Endothelial cell of umbilical vein (primary cell): ENCODE measurements around the gene UNKL. TPM values are rescaled to one million over a fixed set of nuclear protein-coding genes. Genes with fewer than 3 reads are reported as not detected.

Experiments
- BruUV-seq: library from RNA; stranded (reverse); fragments of 400-500 nt; replicated peaks from 2 replicates; lab custom pipeline; 2021; lab: Mats Ljungman, UMichigan
- CTCF ChIA-PET: fragments of 300-600, 350-600 bp; sonication (Branson Sonifier 250); formaldehyde crosslinking; loops from one replicate; lab custom pipeline; 2021; ENCODE audit warnings: antibody characterized with exemption, inconsistent platforms; lab: Charles Lee
- POLR2A ChIA-PET: fragments of 300-600, 350-600 bp; sonication (Branson Sonifier 250); formaldehyde crosslinking; loops from one replicate; lab custom pipeline; 2021; ENCODE audit warnings: antibody characterized with exemption, inconsistent platforms; lab: Charles Lee
- DNase-seq: peaks from one replicate; pipeline ENCODE4 v3.0.0-alpha.2; 2011; ENCODE audit warnings: low read depth, low spot score
- FAIRE-seq: peaks from 2 replicates; lab custom pipeline; 2011; peaks lifted over from hg19 to GRCh38; lab: Jason Lieb, UNC
- H2AFZ ChIP-seq: 2 replicates; pipeline ENCODE4 v1.6.0; 2012; ENCODE audit warnings: low read depth, low read length, control low read depth, inconsistent platforms
- H3K27ac ChIP-seq: 2 replicates; pipeline ENCODE4 v1.5.1; 2011; ENCODE audit warnings: low read depth, mild to moderate bottlenecking, control low read depth, low read length, moderate library complexity; ENCODE audit not compliant: insufficient read depth
- H3K27me3 ChIP-seq, 2 experiments: 2 replicates each; pipeline versions ENCODE4 v1.6.0 to v1.6.1; 2011; ENCODE audit warnings: low read length in 2 of 2, mixed read lengths in 1 of 2; ENCODE audit not compliant: control insufficient read depth in 2 of 2, insufficient read depth in 2 of 2
- H3K36me3 ChIP-seq, 2 experiments: 2 replicates in 1 of 2; 3 replicates in 1 of 2; pipeline ENCODE4 v1.5.1; 2011; ENCODE audit warnings: low read length in 2 of 2, mild to moderate bottlenecking in 1 of 2, moderate library complexity in 1 of 2; ENCODE audit not compliant: control insufficient read depth in 2 of 2, insufficient read depth in 2 of 2; ENCODE audit errors: extremely low read depth in 1 of 2
- H3K4me1 ChIP-seq: 3 replicates; pipeline ENCODE4 v1.5.1; 2011; ENCODE audit warnings: mild to moderate bottlenecking, low read length; ENCODE audit not compliant: control insufficient read depth, insufficient read depth; ENCODE audit errors: extremely low read depth
- H3K4me2 ChIP-seq: 2 replicates; pipeline ENCODE4 v1.6.1; 2011; ENCODE audit warnings: low read length, control low read depth, mixed read lengths; ENCODE audit not compliant: insufficient read depth
- H3K4me3 ChIP-seq, 3 experiments: fragments of 200-600 bp in 1 of 3; sonication (generic), shearing (Covaris generic) in 1 of 3; replicated peaks in 1 of 3; 2 replicates each; pipeline ENCODE4 v1.5.1; 2011 to 2016; ENCODE audit warnings: control low read depth in 3 of 3, low read length in 3 of 3, mild to moderate bottlenecking in 2 of 3, inconsistent platforms in 1 of 3, low read depth in 1 of 3, moderate library complexity in 1 of 3; ENCODE audit not compliant: insufficient read depth in 1 of 3
- H3K79me2 ChIP-seq: 2 replicates; pipeline ENCODE4 v1.6.0; 2012; ENCODE audit warnings: low read length, inconsistent platforms; ENCODE audit not compliant: control insufficient read depth, insufficient read depth
- H3K9ac ChIP-seq: replicated peaks from 2 replicates; pipeline ENCODE3; 2011; ENCODE audit warnings: low read length, control low read depth; ENCODE audit not compliant: insufficient read depth; ENCODE audit errors: extremely low read depth
- H3K9me1 ChIP-seq: replicated peaks from 3 replicates; pipeline ENCODE4 v1.6.0; 2011; ENCODE audit warnings: mild to moderate bottlenecking, low read length; ENCODE audit not compliant: control insufficient read depth, insufficient read depth; ENCODE audit errors: extremely low read depth
- H3K9me3 ChIP-seq: replicated peaks from 2 replicates; pipeline ENCODE4 v1.5.1; 2012; ENCODE audit warnings: low read length, inconsistent platforms; ENCODE audit not compliant: control insufficient read depth, insufficient read depth
- H4K20me1 ChIP-seq: replicated peaks from 2 replicates; pipeline ENCODE3; 2011; ENCODE audit warnings: mild to moderate bottlenecking, low read length; ENCODE audit not compliant: control insufficient read depth, insufficient read depth; ENCODE audit errors: extremely low read depth
- EZH2 ChIP-seq: IDR thresholded peaks from 2 replicates; pipeline ENCODE4 v1.6.1; 2012; ENCODE audit warnings: borderline replicate concordance, low read depth, mild to moderate bottlenecking, moderate library complexity, low read length, inconsistent platforms; ENCODE audit not compliant: severe bottlenecking
- FOS ChIP-seq: IDR thresholded peaks from 2 replicates; pipeline ENCODE4 v1.6.1; 2011; ENCODE audit warnings: mild to moderate bottlenecking, low read length, moderate library complexity, borderline replicate concordance; ENCODE audit not compliant: insufficient read depth
- GATA2 ChIP-seq: IDR thresholded peaks from 2 replicates; pipeline ENCODE4 v1.7.0; 2011; ENCODE audit warnings: low read depth, mild to moderate bottlenecking, moderate library complexity, mixed read lengths, low read length; ENCODE audit not compliant: insufficient read length, insufficient read depth
- JUN ChIP-seq: IDR thresholded peaks from 2 replicates; pipeline ENCODE4 v1.6.1; 2011; ENCODE audit warnings: borderline replicate concordance, low read depth; ENCODE audit not compliant: insufficient read length, insufficient read depth
- MYC ChIP-seq: IDR thresholded peaks from one replicate; pipeline ENCODE4 v1.6.1; 2011; ENCODE audit warnings: mild to moderate bottlenecking, low read depth, low read length
- POLR2A ChIP-seq: IDR thresholded peaks from 2 replicates; pipeline ENCODE4 v1.6.1; 2012; ENCODE audit warnings: low read depth, mild to moderate bottlenecking, control low read depth, low read length
- POLR2AphosphoS5 ChIP-seq: IDR thresholded peaks from 2 replicates; pipeline ENCODE4 v1.6.1; 2012; ENCODE audit warnings: low read depth, mild to moderate bottlenecking, control low read depth, low read length, moderate library complexity; ENCODE audit not compliant: insufficient read depth
- dilution Hi-C: fragments of 300-500 bp; cut with MboI; formaldehyde crosslinking; loops from one replicate; pipeline ENCODE4 v1.15.0; 2019; ENCODE audit warnings: low sequenced_read_pairs; ENCODE audit not compliant: extremely low pct_ligation_motif_present
- intact Hi-C: fragments of 100-400 bp; cut with micrococcal nuclease; formaldehyde crosslinking; loops from one replicate; pipeline ENCODE4 v1.10.0; 2022
- polyA plus RNA-seq, 4 experiments: library from polyadenylated mRNA; depleted of rRNA in 3 of 4; stranded (reverse) in 3 of 4; unstranded in 1 of 4; fragments of >200 nt; gene quantifications; 2 replicates each; pipeline versions ENCODE4 v1.2.1 to v1.2.3, GENCODE V29; 2011 to 2012; ENCODE audit warnings: missing spikeins in 1 of 4
- total RNA-seq: library from RNA; stranded (reverse); gene quantifications from 2 replicates; pipeline ENCODE4 v1.2.3, GENCODE V29; 2021
- TF ChIP-seq, protein P1 (sequence below), 2 donors: IDR thresholded peaks; 1 replicate in 1 of 2; 2 replicates in 1 of 2; pipeline ENCODE4 v1.5.1; 2011; ENCODE audit warnings: low read length in 2 of 2, mild to moderate bottlenecking in 2 of 2, moderate library complexity in 2 of 2, control low read depth in 1 of 2, inconsistent platforms in 1 of 2, low read depth in 1 of 2; ENCODE audit not compliant: insufficient read depth in 1 of 2; ENCODE audit errors: extremely low read depth in 1 of 2
- TF ChIP-seq, protein P2 (sequence below): IDR thresholded peaks from 2 replicates; pipeline ENCODE4 v1.6.1; 2011; ENCODE audit not compliant: insufficient read depth, insufficient read length

UNKL gene
- total and polyA plus RNA-seq, 2 donors (not counting 3 experiments of a cell fraction or from before 2014, with no cell fraction given) = 17.1 to 32.8 TPM

DNA sequence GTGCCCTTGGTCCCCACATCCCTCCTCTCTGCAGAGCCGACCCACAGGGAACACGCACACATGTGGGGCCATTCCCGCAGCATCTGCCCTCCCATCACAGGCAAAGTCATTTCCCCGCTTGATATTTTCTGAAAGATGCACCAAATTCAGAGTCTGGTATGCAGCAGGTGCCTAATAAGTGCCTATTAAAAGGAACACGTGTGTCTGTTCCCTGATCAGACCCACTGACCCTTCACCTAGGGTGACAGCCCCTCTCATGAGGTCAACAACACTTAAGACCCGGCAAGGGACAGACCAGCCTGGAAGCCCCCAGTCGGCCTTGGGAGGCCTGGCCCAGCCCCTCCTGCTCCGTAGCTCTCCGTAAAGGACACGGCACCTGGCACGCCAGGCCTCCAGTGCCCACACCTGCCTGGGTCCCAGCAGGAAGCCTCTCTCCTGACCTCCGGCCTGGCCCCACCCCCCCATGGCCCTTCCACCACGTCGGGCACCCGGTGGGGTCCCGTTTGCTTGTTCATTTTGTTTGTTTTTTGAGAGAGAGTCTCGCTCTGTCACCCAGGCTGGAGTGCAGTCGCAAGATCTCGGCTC lies 20.0 kb downstream of the UNKL start:
- CTCF ChIA-PET = no interaction called here
- BruUV-seq = no TSS peak

More for the DNA sequence above, 20.0 kb downstream of the UNKL start:
- intact Hi-C loops = no loop called here
- Histone ChIP-seq H3K27ac (no peak overlapping the region), H2AFZ (no peak overlapping the region), H3K36me3 (peaks cover 0 to 30% of the 10 kb centered on the region in 2 experiments), H4K20me1 (no peaks in the 10 kb centered on the region), H3K27me3 (no peaks in the 10 kb centered on the region), H3K4me2 (no peak overlapping the region), H3K9me1 (no peaks in the 10 kb centered on the region), H3K9ac (no peak overlapping the region), H3K79me2 (no peaks in the 10 kb centered on the region), H3K4me3 (no peak overlapping the region), H3K4me1 (no peaks in the 10 kb centered on the region), H3K9me3 (no peaks in the 10 kb centered on the region)
- TF ChIP-seq, protein P1, sequence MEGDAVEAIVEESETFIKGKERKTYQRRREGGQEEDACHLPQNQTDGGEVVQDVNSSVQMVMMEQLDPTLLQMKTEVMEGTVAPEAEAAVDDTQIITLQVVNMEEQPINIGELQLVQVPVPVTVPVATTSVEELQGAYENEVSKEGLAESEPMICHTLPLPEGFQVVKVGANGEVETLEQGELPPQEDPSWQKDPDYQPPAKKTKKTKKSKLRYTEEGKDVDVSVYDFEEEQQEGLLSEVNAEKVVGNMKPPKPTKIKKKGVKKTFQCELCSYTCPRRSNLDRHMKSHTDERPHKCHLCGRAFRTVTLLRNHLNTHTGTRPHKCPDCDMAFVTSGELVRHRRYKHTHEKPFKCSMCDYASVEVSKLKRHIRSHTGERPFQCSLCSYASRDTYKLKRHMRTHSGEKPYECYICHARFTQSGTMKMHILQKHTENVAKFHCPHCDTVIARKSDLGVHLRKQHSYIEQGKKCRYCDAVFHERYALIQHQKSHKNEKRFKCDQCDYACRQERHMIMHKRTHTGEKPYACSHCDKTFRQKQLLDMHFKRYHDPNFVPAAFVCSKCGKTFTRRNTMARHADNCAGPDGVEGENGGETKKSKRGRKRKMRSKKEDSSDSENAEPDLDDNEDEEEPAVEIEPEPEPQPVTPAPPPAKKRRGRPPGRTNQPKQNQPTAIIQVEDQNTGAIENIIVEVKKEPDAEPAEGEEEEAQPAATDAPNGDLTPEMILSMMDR (IDR thresholded peaks at IDR 0.05; ENCODE audit: extremely low read depth in 1 of 2, insufficient read depth in 1 of 2, low read depth in 1 of 2, low read length in 2 of 2) = no peak
- no peak for TF ChIP-seq POLR2A
- TF ChIP-seq MYC = no peak
- no peak for TF ChIP-seq FOS
- no peak for TF ChIP-seq EZH2
- TF ChIP-seq POLR2AphosphoS5 = no peak
- TF ChIP-seq, protein P2, sequence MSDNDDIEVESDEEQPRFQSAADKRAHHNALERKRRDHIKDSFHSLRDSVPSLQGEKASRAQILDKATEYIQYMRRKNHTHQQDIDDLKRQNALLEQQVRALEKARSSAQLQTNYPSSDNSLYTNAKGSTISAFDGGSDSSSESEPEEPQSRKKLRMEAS = no peak
- TF ChIP-seq GATA2 = no peak
- TF ChIP-seq JUN = no peak
- FAIRE-seq = no peak
- dilution Hi-C loops = no loop called here
- DNase-seq = no peak
- POLR2A ChIA-PET = no interaction called here
